Activated CD4-positive, alpha-beta T cell treated with anti-CD3 and anti-CD28 coated beads for 48 hours (primary cell): Measurements from ENCODE around the gene ATAD3A.
"Not testable (repeated sequence)": the region's sequence is repeated elsewhere in the genome, so short reads cannot be mapped to it uniquely, and the experiment has no call there.

Source experiments
- DNase-seq: peaks from one replicate; pipeline ENCODE4 v3.0.0-alpha.2; 2020

The ATAD3A gene

GRCh38 chr1:1490633-1491230 lies 21.2 kb upstream of the ATAD3A start:
- DNase-seq, result no peak

- DNase-seq, result no peak
Measured at GRCh38 chr1:1491601-1492000, 20.4 kb upstream of the ATAD3A start.

- DNase-seq, result not testable (repeated sequence)
Measured at GRCh38 chr1:1494311-1494710, 17.7 kb upstream of the ATAD3A start.

GRCh38 chr1:1495461-1495975 lies 16.4 kb upstream of the ATAD3A start:
- not testable (repeated sequence) for DNase-seq

- DNase-seq, result peak; percentile 88
Measured at GRCh38 chr1:1504777-1505365, 7.1 kb upstream of the ATAD3A start.

- peak; percentile 39 for DNase-seq
Measured at GRCh38 chr1:1505366-1505798, 6.6 kb upstream of the ATAD3A start.

DNA sequence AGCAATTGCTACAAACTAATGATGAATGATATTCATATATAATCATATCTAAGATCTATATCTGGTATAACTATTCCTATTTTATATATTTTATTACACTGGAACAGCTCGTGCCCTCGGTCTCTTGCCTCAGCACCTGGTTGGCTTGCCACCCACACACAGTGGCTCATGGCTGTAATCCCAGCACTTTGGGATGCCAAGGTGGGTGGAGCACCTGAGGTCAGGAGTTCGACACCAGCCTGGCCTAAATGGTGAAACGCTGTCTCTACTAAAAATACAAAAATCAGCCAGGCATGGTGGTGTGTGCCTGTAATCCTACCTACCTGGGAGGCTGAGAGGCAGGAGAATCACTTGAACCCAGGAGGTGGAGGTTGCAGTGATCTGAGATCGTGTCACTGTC lies 6.2 kb upstream of the ATAD3A start:
- DNase-seq, result not testable (repeated sequence)

DNA sequence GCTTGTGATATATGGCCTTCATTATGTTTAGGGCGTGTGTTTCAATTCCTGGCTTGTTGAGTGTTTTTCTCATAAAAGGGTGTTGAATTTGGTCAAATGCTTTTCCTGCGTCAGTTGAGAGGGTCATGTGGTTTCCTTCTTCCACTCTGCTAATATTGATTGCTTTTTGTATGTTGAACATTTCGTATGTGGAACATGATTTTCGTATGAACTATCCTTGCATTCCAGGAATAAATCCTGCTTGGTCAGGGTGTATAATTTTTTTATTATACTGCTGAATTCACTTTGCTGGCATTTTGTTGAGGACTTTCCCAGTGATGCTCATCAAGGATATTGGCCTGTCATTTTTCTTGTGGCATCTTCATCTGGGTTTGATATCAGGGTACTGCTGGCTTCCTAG lies 4.7 kb upstream of the ATAD3A start:
- no peak for DNase-seq

DNA sequence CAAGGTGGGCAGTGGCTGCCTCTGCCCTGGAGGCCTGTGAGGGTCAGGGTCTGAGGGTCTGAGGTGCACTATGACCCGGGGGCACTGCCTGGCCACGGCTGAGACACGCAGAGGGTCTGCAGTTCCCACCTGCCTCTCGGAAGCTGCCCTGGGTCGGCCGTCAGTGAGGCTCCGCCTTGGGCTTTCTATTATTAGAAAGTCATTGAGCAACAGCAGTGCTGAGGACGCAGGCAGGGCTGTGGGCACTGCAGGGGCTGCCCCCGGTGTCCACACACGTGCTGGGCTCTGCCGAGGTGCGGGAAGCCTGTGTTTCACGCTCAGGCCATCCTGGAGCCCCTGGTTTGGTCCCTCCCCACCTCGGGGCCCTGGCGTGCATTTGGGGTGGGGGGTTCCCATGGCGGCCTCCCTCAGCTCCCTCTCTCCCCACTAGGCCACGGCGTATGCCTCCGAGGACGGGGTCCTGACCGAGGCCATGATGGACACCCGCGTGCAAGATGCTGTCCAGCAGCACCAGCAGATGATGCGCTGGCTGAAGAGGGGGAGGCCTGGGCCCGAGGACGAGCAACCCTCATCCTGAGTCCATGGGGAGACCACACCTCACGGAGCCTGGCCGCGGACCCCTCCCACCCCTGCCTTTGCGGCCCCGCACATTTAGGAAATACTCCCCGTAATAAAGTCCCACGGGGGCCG lies 3.0 kb upstream of the ATAD3A start:
- DNase-seq, result not testable (repeated sequence)

- DNase-seq, result not testable (repeated sequence)
Measured at GRCh38 chr1:1509465-1509850, 2.5 kb upstream of the ATAD3A start.

DNA sequence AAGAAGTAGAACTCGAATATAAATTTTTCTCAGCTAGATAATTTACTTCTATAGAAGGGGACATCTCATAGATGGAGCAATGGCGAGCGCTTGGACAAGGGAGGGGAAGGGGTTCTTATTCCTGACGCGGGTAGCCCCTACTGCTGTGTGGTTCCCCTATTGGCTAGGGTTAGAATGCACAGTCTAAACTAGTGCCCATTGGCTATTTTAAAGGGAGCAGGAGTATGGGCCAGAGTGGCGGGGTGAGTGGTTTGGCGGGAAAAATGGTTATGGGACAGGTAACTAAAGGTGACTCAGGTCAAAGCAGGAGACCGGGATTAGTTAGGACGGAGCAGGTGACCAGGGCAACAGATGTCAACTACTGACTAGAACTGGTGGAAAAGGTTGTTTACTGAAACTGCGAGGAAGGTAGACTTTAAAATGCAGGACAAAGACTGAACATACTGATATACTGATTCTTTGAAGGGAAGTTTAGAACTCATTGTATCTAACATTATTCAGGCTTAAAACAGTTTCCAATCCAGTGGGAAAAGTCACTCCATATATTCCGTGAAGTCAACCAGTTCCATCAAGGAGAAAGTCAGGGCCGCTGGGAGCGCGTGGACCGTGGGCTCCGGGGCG lies 940 bp upstream of the ATAD3A start:
- DNase-seq, result peak; percentile 49

- peak; percentile 39 for DNase-seq
Measured at GRCh38 chr1:1512425-1512824, 463 bp downstream of the ATAD3A start.

DNA sequence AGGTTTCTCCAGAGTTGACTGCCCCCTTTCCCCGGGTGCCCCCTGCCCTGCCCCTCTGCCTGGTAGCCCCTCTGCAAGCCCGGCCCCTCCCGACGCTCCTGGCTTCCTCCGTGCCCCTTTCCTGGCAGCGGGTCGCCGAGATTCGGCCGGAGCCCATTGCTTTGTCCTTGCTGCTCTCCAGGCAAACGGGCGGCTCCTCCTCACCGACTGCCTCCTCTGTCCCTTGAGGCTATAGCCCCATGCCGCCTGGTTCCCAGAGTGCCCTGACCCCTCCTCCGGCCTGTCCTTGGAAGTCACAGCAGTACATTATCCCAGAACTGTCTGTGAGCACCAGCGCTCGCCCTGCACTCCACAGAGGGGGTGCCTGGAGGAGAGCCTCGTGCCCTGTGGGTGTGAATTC lies 1.7 kb downstream of the ATAD3A start:
- not testable (repeated sequence) for DNase-seq

DNA sequence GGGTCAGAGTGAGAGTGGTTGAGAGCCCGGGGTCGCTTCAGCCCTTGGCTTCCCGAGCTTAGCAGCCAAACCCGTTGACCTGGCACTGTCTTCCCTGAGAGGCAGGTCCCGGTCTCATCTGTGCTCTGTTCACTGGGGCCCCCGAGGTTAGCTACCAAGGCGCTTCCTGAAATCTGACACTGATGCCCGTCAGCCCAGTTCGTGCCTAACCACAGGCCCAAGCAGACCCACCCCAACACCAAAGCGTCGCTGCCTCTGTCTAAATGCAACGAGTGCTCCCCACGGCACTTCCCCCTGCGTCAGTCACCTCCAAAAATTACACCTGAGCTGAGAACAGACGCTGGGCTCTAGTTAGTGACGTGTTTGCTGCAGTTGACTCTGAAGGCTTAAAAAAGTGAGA lies 2.4 kb downstream of the ATAD3A start:
- not testable (repeated sequence) for DNase-seq

- DNase-seq, result not testable (repeated sequence)
Measured at GRCh38 chr1:1516923-1517322, 5.0 kb downstream of the ATAD3A start.

- DNase-seq, result no peak
Measured at GRCh38 chr1:1517973-1518620, 6.1 kb downstream of the ATAD3A start.

DNA sequence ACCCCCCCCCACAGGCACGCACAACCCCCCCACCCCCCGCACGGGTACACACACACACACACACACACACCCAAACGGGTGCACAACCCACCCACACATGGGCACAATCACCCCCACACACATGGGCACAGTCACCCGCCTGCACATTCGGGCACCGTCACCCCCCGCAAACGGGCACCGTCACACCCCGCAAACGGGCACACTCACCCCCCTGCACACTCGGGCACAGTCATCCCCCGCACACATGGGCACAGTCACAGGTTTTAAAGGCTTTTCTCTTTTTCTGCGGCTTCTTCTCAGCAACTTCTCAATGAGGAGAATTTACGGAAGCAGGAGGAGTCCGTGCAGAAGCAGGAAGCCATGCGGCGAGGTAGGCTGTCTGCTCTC lies 6.7 kb downstream of the ATAD3A start:
- DNase-seq, result not testable (repeated sequence)

DNA sequence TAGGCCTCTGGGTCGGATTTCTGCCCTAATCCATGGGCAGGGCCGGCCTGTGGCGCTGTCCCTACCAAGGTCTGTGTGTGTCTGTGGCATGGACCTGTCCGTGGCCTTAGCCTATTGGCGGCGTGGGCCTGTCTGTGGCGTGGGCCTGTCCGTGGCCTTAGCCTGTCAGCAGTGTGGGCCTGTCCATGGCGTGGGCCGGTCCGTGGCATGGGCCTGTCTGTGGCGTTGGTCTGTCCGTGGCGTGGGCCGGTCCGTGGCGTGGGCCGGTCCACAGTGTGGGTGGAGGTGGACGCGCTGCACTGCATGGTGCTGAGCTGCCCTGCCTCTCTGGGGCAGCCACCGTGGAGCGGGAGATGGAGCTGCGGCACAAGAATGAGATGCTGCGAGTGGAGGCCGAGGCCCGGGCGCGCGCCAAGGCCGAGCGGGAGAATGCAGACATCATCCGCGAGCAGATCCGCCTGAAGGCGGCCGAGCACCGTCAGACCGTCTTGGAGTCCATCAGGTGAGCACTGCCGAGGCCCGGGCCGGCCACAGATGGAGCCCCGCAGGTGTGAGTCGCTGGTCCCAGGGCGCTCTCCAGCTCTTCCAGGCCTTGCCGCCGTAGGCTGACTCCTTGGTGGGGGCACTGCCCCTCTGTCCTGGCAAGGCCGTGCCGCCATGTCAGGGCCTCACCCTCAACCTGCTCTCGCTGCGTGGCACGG lies 8.0 kb downstream of the ATAD3A start:
- DNase-seq, result not testable (repeated sequence)

DNA sequence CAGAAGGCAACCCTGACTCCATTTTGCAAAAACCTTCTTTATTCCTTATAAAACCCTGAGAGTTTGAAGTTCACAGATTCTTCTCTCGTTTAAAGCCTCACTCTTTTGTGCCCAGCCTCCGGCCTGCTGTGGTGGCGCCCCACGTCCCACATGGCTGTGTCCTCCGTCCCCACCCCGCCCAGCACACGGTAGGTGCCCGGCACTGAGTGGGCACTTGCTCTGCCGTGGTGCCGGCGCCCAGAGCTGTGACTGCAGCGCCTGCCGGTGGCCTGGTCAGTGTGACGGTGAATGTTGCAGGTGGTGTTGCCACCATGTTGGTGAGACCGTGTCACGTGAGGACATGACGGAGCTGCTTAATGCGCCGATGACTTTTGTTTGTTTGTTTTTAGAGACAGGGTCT lies 9.4 kb downstream of the ATAD3A start:
- no peak for DNase-seq

DNA sequence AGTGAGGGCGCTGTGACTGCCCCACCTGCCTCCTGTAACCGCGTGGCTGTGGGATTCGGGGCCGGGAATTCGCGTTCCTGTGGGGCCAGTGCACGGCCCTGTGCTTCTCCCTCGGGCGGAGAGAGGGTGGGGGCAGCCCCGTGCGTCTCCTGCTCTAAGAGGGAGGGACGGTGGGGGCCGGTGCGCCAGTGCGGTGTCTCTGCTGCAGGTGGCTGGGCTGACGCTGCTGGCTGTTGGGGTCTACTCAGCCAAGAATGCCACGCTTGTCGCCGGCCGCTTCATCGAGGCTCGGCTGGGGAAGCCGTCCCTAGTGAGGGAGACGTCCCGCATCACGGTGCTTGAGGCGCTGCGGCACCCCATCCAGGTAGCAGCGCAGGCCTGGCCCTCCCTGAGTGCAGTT lies 10.6 kb downstream of the ATAD3A start:
- not testable (repeated sequence) for DNase-seq

GRCh38 chr1:1523226-1523625 lies 11.3 kb downstream of the ATAD3A start:
- not testable (repeated sequence) for DNase-seq

DNA sequence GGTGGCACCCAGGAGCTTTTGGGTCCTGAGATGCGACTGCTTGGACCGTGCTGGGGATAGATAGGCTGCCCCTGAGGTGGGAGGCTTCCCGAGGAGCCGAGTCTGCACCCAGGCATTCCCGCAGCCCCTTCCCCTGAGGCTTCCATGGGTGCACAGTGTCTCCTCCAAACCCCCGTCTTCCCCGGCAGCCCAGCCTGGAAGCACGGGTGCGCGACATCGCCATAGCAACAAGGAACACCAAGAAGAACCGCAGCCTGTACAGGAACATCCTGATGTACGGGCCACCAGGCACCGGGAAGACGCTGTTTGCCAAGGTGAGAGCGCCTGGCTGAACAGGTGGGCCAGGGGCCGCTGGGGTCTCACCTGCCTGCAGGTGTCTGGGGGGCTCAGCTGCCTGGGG lies 11.7 kb downstream of the ATAD3A start:
- DNase-seq, result not testable (repeated sequence)
